ENCODE results near the gene RNF150.

The RNF150 gene

DNA sequence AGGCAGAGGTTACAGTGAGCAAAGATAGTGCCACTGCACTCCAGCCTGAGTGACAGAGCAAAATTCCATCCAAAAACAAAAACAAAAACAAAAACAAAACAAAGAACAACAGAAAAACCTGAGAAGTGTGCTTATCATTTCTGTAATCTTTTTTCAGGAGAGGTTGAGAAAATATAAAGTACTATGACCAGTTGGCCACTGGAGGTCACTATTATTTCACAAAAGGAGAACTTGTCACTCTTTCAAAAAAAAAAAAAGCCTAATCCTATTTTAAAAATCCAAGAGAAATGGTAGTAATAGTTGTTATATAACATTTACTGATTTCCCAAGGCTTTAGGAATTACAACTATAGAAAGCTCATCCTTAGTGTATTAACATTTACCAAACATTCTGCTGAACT lies 24.9 kb upstream of the RNF150 start:
- H3K4me1 ChIP-seq (ENCODE audit: control insufficient read depth, insufficient read depth, low read length): no peaks in the 10 kb centered on the region
- no peaks in the 10 kb centered on the region for H3K27me3 ChIP-seq (ENCODE audit: control insufficient read depth, insufficient read depth, low read length, poor library complexity, severe bottlenecking)
- H3K4me3 ChIP-seq (ENCODE audit: insufficient read depth, low read depth, low read length): no peak overlapping the region
- H3K9me3 ChIP-seq (ENCODE audit: control insufficient read depth, low read length): no peaks in the 10 kb centered on the region
- no peak overlapping the region for H3K27ac ChIP-seq (ENCODE audit: insufficient read depth, low read depth, low read length, poor library complexity, severe bottlenecking)
- no peaks in the 10 kb centered on the region for H3K36me3 ChIP-seq (ENCODE audit: control insufficient read depth, insufficient read depth, low read length)

GRCh38 chr4:141155586-141155985 lies 22.3 kb upstream of the RNF150 start:
- Histone ChIP-seq H3K4me3 (ENCODE audit: insufficient read depth, low read depth, low read length) (no peak overlapping the region), H3K36me3 (ENCODE audit: control insufficient read depth, insufficient read depth, low read length) (no peaks in the 10 kb centered on the region), H3K27ac (ENCODE audit: insufficient read depth, low read depth, low read length, poor library complexity, severe bottlenecking) (no peak overlapping the region), H3K4me1 (ENCODE audit: control insufficient read depth, insufficient read depth, low read length) (no peaks in the 10 kb centered on the region), H3K27me3 (ENCODE audit: control insufficient read depth, insufficient read depth, low read length, poor library complexity, severe bottlenecking) (no peaks in the 10 kb centered on the region), H3K9me3 (ENCODE audit: control insufficient read depth, low read length) (no peaks in the 10 kb centered on the region)
- WGBS, 2 experiments: 81 to 87% methylated on average over 4 of the region's 4 CpGs

DNA sequence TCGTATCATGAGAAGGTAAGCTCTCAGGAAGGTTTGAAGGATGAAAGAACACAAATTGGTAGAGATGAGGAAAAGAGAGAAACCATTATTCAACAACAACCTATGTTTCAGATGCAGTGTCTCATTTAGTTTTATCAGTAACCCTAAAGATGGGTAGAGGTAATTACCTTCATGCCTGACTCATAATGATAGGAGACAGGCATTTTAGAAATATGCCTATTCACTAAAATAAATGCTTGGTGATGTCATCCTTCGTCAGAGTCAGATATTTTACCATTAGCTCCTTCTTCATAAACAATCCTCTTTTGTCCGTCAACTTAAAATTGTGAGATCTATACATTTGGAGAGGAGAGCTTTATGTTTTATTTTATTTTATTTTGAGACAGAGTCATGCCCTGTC lies 21.5 kb upstream of the RNF150 start:
- H3K36me3 ChIP-seq (ENCODE audit: control insufficient read depth, insufficient read depth, low read length): no peaks in the 10 kb centered on the region
- no peaks in the 10 kb centered on the region for H3K4me1 ChIP-seq (ENCODE audit: control insufficient read depth, insufficient read depth, low read length)
- H3K4me3 ChIP-seq (ENCODE audit: insufficient read depth, low read depth, low read length): no peak overlapping the region
- 83 to 100% methylated on average over 1 to 2 of the region's 3 CpGs for WGBS, 2 experiments
- no peaks in the 10 kb centered on the region for H3K27me3 ChIP-seq (ENCODE audit: control insufficient read depth, insufficient read depth, low read length, poor library complexity, severe bottlenecking)
- no peak overlapping the region for H3K27ac ChIP-seq (ENCODE audit: insufficient read depth, low read depth, low read length, poor library complexity, severe bottlenecking)
- H3K9me3 ChIP-seq (ENCODE audit: control insufficient read depth, low read length): no peaks in the 10 kb centered on the region

DNA sequence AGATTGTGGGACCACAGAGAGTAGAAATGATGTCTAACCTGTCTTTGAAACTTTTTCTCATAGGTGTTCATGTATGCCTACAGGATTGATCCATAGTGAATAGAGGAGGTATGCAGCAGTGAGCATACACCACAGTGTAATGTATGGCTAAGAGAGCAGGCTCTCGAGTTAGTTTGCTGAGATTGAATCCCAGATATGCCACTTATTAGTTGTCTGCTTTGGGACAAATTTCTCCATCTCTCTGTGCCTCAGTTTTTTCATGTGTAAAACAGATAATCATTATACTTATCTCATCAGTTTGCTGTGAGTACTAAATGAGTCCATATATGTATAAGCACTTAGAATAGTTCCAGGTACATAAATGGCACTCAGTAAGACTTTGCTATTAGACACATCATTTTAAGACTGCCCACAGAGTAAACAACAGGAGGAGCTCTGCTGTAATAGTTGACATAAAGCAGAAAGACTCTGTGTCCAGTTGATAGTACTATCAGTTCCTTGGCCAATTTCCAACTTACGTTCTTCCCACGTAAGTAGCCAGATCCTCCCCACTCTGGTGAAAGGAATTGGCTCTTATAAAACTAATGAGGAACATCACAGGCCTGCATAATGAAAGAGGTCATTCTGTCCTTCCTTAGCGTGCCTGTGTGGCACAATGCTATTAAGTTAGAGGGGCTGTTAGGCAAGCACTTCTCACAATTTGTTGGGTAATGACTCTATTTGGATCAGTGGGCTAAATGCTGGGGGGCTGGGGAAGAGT lies 20.7 kb upstream of the RNF150 start:
- WGBS, 2 experiments: 85 to 93% methylated on average over 4 of the region's 4 CpGs
- no peak overlapping the region for H3K27ac ChIP-seq (ENCODE audit: insufficient read depth, low read depth, low read length, poor library complexity, severe bottlenecking)

DNA sequence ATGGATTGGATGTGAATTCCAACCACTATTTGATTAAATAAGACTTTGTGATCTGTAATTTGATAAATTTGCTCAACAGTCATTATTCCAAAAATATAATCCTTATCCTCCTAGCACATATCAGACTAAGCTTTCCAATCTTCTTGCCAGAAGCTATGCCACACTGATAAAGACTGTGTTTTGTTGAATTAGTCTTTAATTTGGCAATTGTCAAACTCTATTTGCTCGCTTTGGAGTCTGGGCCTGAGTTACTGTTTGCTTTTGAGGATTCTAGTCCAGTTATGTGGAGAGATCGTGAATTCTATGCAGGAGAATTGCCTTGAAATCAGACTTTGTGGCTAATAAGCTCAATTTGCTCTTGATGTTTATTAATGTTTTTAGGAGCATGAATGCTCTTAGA lies 10.9 kb upstream of the RNF150 start:
- no peaks in the 10 kb centered on the region for H3K4me1 ChIP-seq (ENCODE audit: control insufficient read depth, insufficient read depth, low read length)
- WGBS, 2 experiments: 91 to 93% methylated on average over 2 of the region's 2 CpGs
- no peak overlapping the region for H3K27ac ChIP-seq (ENCODE audit: insufficient read depth, low read depth, low read length, poor library complexity, severe bottlenecking)
- no peaks in the 10 kb centered on the region for H3K27me3 ChIP-seq (ENCODE audit: control insufficient read depth, insufficient read depth, low read length, poor library complexity, severe bottlenecking)
- no peak overlapping the region for H3K4me3 ChIP-seq (ENCODE audit: insufficient read depth, low read depth, low read length)
- no peaks in the 10 kb centered on the region for H3K36me3 ChIP-seq (ENCODE audit: control insufficient read depth, insufficient read depth, low read length)
- H3K9me3 ChIP-seq (ENCODE audit: control insufficient read depth, low read length): no peaks in the 10 kb centered on the region

More for the DNA sequence above, 20.7 kb upstream of the RNF150 start:
- Histone ChIP-seq H3K27me3 (ENCODE audit: control insufficient read depth, insufficient read depth, low read length, poor library complexity, severe bottlenecking) (no peaks in the 10 kb centered on the region), H3K36me3 (ENCODE audit: control insufficient read depth, insufficient read depth, low read length) (no peaks in the 10 kb centered on the region), H3K4me1 (ENCODE audit: control insufficient read depth, insufficient read depth, low read length) (no peaks in the 10 kb centered on the region), H3K4me3 (ENCODE audit: insufficient read depth, low read depth, low read length) (no peak overlapping the region), H3K9me3 (ENCODE audit: control insufficient read depth, low read length) (no peaks in the 10 kb centered on the region)

- no peaks in the 10 kb centered on the region for H3K27me3 ChIP-seq (ENCODE audit: control insufficient read depth, insufficient read depth, low read length, poor library complexity, severe bottlenecking)
- no peaks in the 10 kb centered on the region for H3K36me3 ChIP-seq (ENCODE audit: control insufficient read depth, insufficient read depth, low read length)
- WGBS, 2 experiments: 80 to 92% methylated on average over 7 of the region's 7 CpGs
- H3K4me3 ChIP-seq (ENCODE audit: insufficient read depth, low read depth, low read length): no peak overlapping the region
- no peaks in the 10 kb centered on the region for H3K9me3 ChIP-seq (ENCODE audit: control insufficient read depth, low read length)
- no peaks in the 10 kb centered on the region for H3K4me1 ChIP-seq (ENCODE audit: control insufficient read depth, insufficient read depth, low read length)
- no peak overlapping the region for H3K27ac ChIP-seq (ENCODE audit: insufficient read depth, low read depth, low read length, poor library complexity, severe bottlenecking)
Observed at GRCh38 chr4:141142423-141142822, 9.2 kb upstream of the RNF150 start.

DNA sequence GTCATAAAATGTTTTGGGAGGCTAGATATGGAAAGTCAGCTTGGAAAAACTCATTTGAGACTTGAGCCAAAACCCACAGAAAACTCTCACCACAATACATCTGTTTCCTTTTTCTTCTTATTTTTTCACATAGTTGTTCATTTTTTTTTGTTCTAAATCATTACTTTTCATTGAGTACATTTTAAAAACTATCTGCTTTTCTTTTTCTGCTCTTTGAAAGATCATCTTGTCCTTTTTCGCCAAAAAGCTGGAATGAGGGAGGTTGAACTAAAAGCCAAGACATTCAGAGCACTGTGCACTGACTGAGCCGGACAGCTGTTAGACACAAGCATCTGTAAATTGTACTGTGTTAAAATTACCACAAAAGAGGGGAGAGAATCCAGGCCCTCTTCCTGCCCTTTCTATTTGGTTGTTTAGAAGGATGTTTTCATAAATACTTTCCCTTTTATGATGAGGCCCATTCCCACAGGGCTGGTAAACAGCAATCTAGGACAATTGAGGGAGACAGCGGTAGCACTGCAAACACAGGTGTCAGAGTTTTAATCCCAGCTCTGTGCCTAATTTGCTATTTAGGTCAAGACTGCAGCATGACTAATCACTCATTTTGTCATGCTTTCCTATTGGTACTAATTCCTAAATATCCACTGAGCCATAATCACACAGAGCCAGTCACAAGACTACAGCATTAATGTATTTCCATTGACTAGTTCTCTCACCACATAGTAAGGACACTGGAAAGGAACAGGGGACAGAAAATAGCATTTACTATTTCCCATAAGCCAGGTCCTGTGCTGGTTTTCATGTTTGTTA lies 7.3 kb upstream of the RNF150 start:
- H3K27ac ChIP-seq (ENCODE audit: insufficient read depth, low read depth, low read length, poor library complexity, severe bottlenecking): no peak overlapping the region
- WGBS, 2 experiments: 88 to 90% methylated on average over 3 of the region's 3 CpGs
- H3K4me1 ChIP-seq (ENCODE audit: control insufficient read depth, insufficient read depth, low read length): no peaks in the 10 kb centered on the region
- no peaks in the 10 kb centered on the region for H3K9me3 ChIP-seq (ENCODE audit: control insufficient read depth, low read length)
- no peaks in the 10 kb centered on the region for H3K36me3 ChIP-seq (ENCODE audit: control insufficient read depth, insufficient read depth, low read length)
- no peak overlapping the region for H3K4me3 ChIP-seq (ENCODE audit: insufficient read depth, low read depth, low read length)
- no peaks in the 10 kb centered on the region for H3K27me3 ChIP-seq (ENCODE audit: control insufficient read depth, insufficient read depth, low read length, poor library complexity, severe bottlenecking)

- H3K36me3 ChIP-seq (ENCODE audit: control insufficient read depth, insufficient read depth, low read length): no peaks in the 10 kb centered on the region
- no peaks in the 10 kb centered on the region for H3K9me3 ChIP-seq (ENCODE audit: control insufficient read depth, low read length)
- H3K4me3 ChIP-seq (ENCODE audit: insufficient read depth, low read depth, low read length): no peak overlapping the region
- H3K27ac ChIP-seq (ENCODE audit: insufficient read depth, low read depth, low read length, poor library complexity, severe bottlenecking): no peak overlapping the region
- peaks cover 6% of the 10 kb centered on the region for H3K4me1 ChIP-seq (ENCODE audit: control insufficient read depth, insufficient read depth, low read length)
- peaks cover 37% of the 10 kb centered on the region for H3K27me3 ChIP-seq (ENCODE audit: control insufficient read depth, insufficient read depth, low read length, poor library complexity, severe bottlenecking)
- 80 to 83% methylated on average over 11 of the region's 11 CpGs for WGBS, 2 experiments
Observed at GRCh38 chr4:141133999-141134995, 1.0 kb upstream of the RNF150 start.

GRCh38 chr4:141132709-141133145 lies 542 bp downstream of the RNF150 start:
- H3K27me3 ChIP-seq (ENCODE audit: control insufficient read depth, insufficient read depth, low read length, poor library complexity, severe bottlenecking): peaks cover 37% of the 10 kb centered on the region
- H3K27ac ChIP-seq (ENCODE audit: insufficient read depth, low read depth, low read length, poor library complexity, severe bottlenecking): peak overlapping the region; percentile 51
- 0% methylated on average over 40 to 42 of the region's 42 CpGs for WGBS, 2 experiments
- H3K4me3 ChIP-seq (ENCODE audit: insufficient read depth, low read depth, low read length): peak overlapping the region; percentile 66
- H3K4me1 ChIP-seq (ENCODE audit: control insufficient read depth, insufficient read depth, low read length): peaks cover 6% of the 10 kb centered on the region
- H3K9me3 ChIP-seq (ENCODE audit: control insufficient read depth, low read length): no peaks in the 10 kb centered on the region
- H3K36me3 ChIP-seq (ENCODE audit: control insufficient read depth, insufficient read depth, low read length): no peaks in the 10 kb centered on the region

All from ectodermal cell (in vitro differentiated cells).